GM18951 (cell line): ENCODE results near the gene MRPL41.
"Not testable (repeated sequence)": the region's sequence is repeated elsewhere in the genome, so short reads cannot be mapped to it uniquely, and the experiment has no call there.

ENCODE experiments used
- POLR2A ChIP-seq: IDR thresholded peaks from 4 replicates; pipeline ENCODE4 v1.6.1; 2011; ENCODE audit warnings: mild to moderate bottlenecking; ENCODE audit not compliant: insufficient read length, insufficient read depth; ENCODE audit errors: extremely low read depth
- in situ Hi-C: fragments of 300-500 bp; cut with MboI; formaldehyde crosslinking; loops from one replicate; pipeline ENCODE4 v1.12.0; 2022; ENCODE audit warnings: low sequenced_read_pairs, mixed read lengths, inconsistent platforms; ENCODE audit not compliant: unreplicated experiment

The MRPL41 gene

GRCh38 chr9:137551264-137552021 lies at the start of gene MRPL41:
MRPL41 (plus strand) TSS chr9:137551879; CDS start chr9:137552082, 203 bp downstream.
- in situ Hi-C loops: no loop called here
- TF ChIP-seq POLR2A: peak; percentile 92

- TF ChIP-seq POLR2A: no peak
- in situ Hi-C loops: no loop called here
Observed at GRCh38 chr9:137502008-137502911, 49.4 kb upstream of the MRPL41 start.

- no peak for TF ChIP-seq POLR2A
- in situ Hi-C loops: no loop called here
Observed at GRCh38 chr9:137504432-137504777, 47.3 kb upstream of the MRPL41 start.

GRCh38 chr9:137505421-137506140 lies 46.1 kb upstream of the MRPL41 start:
- in situ Hi-C loops: no loop called here
- TF ChIP-seq POLR2A: no peak

- in situ Hi-C loops: no loop called here
- TF ChIP-seq POLR2A: no peak
Observed at GRCh38 chr9:137506274-137506673, 45.4 kb upstream of the MRPL41 start.

- in situ Hi-C loops: no loop called here
- no peak for TF ChIP-seq POLR2A
Observed at GRCh38 chr9:137506702-137507171, 44.9 kb upstream of the MRPL41 start.

- in situ Hi-C loops: no loop called here
- TF ChIP-seq POLR2A: no peak
Observed at GRCh38 chr9:137509198-137509597, 42.5 kb upstream of the MRPL41 start.

- in situ Hi-C loops: not testable (repeated sequence)
Observed at GRCh38 chr9:137511126-137511525, 40.6 kb upstream of the MRPL41 start.

GRCh38 chr9:137511758-137512463 lies 39.8 kb upstream of the MRPL41 start:
- TF ChIP-seq POLR2A: no peak
- in situ Hi-C loops: no loop called here

- in situ Hi-C loops: not testable (repeated sequence)
Observed at GRCh38 chr9:137513136-137513535, 38.5 kb upstream of the MRPL41 start.

GRCh38 chr9:137513801-137514570 lies 37.7 kb upstream of the MRPL41 start:
- in situ Hi-C loops: not testable (repeated sequence)

- in situ Hi-C loops: no loop called here
Observed at GRCh38 chr9:137514691-137515337, 36.9 kb upstream of the MRPL41 start.

More at GRCh38 chr9:137514691-137515337, 36.9 kb upstream of the MRPL41 start:
- no peak for TF ChIP-seq POLR2A
